ENCODE data around the gene PTGER1. TPM values are rescaled to one million over a fixed set of nuclear protein-coding genes. Genes with fewer than 3 reads are reported as not detected.

PTGER1 gene
- total and polyA plus RNA-seq, 2 experiments from 2014 or later = 0.57 TPM; not detected in 1

- H3K79me2 ChIP-seq (replicated peaks; ENCODE audit: insufficient read depth) = peaks cover 31% of the 10 kb centered on the region
- no peak for TF ChIP-seq ZNF331 (CRISPR knock-in tag; IDR thresholded peaks at IDR 0.05; ENCODE audit: low read depth)
- TF ChIP-seq REST (IDR thresholded peaks at IDR 0.05; ENCODE audit: unreplicated experiment) = no peak
- TF ChIP-seq CTCF (conservative IDR thresholded peaks at IDR 0.05; ENCODE audit: low read depth in 2 of 2) = no peak
- TF ChIP-seq POLR2AphosphoS5 (IDR thresholded peaks at IDR 0.05; ENCODE audit: low read depth) = no peak
- no peak for TF ChIP-seq ETS1 (IDR thresholded peaks at IDR 0.05)
- TF ChIP-seq JUNB (IDR thresholded peaks at IDR 0.05; ENCODE audit: unreplicated experiment) = no peak
- no peak for TF ChIP-seq STAT1 (IDR thresholded peaks at IDR 0.05; ENCODE audit: unreplicated experiment)
- TF ChIP-seq CREB1 (CRISPR knock-in tag; IDR thresholded peaks at IDR 0.05; ENCODE audit: low read depth) = no peak
- TF ChIP-seq EZH2phosphoT487 (IDR thresholded peaks at IDR 0.05; ENCODE audit: unreplicated experiment) = no peak
- no peak for TF ChIP-seq ZNF462 (CRISPR knock-in tag; IDR thresholded peaks at IDR 0.05)
- no peak for TF ChIP-seq ZNF114 (CRISPR knock-in tag; IDR thresholded peaks at IDR 0.05)
- no peak overlapping the region for H3K4me3 Mint-ChIP-seq
These were observed 39.2 kb upstream of the PTGER1 start for GRCh38 chr19:14514215-14514863.

More at GRCh38 chr19:14514215-14514863, 39.2 kb upstream of the PTGER1 start:
- Histone ChIP-seq H3K27me3 (ENCODE audit: insufficient read depth) (no peaks in the 10 kb centered on the region), H3F3A (replicated peaks; ENCODE audit: low read depth) (peaks cover 33% of the 10 kb centered on the region), H4K20me1 (replicated peaks; ENCODE audit: insufficient read depth) (peaks cover 24% of the 10 kb centered on the region; the same call in 1 of the 2 replicates), H3K27ac (ENCODE audit: low read depth) (0 out of 2 replicates have a peak overlapping the region, but pooled peaks have one; percentile 72), H3K36me3 (ENCODE audit: insufficient read depth) (peaks cover 3% of the 10 kb centered on the region), H3K4me3 (no peak overlapping the region), H3K4me1 (ENCODE audit: insufficient read depth) (peaks cover 11% of the 10 kb centered on the region; the same call in 1 of the 2 replicates), H2AFZ (no peak overlapping the region), H3K9me2 (ENCODE audit: insufficient read depth) (no peaks in the 10 kb centered on the region), H3K4me2 (no peak overlapping the region)
- ATAC-seq = no peak
- peaks cover 15% of the 10 kb centered on the region for H3K27me3 Mint-ChIP-seq (ENCODE audit: insufficient read depth, low read depth, poor library complexity)
- peaks cover 34% of the 10 kb centered on the region for H3K36me3 Mint-ChIP-seq (ENCODE audit: low read depth)
- peaks cover 24% of the 10 kb centered on the region for H3K4me1 Mint-ChIP-seq
- H3K9me3 Mint-ChIP-seq = no peaks in the 10 kb centered on the region; the same call in 2 of the 3 replicates
- DNase-seq (ENCODE audit: low spot score) = no peak
- H3K27ac Mint-ChIP-seq = no peak overlapping the region

All from GM23338 (cell line).